OCI-LY3 (cell line): ENCODE results near the gene COX7A2.
A peak's percentile ranks its signal among the peaks of the same experiment; 100 is the strongest.

Experiments
- H2AFZ ChIP-seq: fragments of 200-600, 300-600 bp; shearing (Covaris generic); 2 replicates; pipeline ENCODE4 v1.6.0; 2014; ENCODE audit warnings: antibody characterized with exemption, low read depth, low read length
- H3K27ac ChIP-seq: fragments of 200-600, 300-600 bp; sonication (generic); 2 replicates; pipeline ENCODE4 v1.5.1; 2014; ENCODE audit warnings: mild to moderate bottlenecking, low read length, moderate library complexity, mixed read lengths
- H3K27me3 ChIP-seq: fragments of 200-600, 300-600 bp; sonication (generic); 2 replicates; pipeline ENCODE4 v1.6.1; 2014; ENCODE audit warnings: low read depth, low read length, mixed read lengths
- H3K36me3 ChIP-seq: fragments of 200-600, 300-600 bp; sonication (generic); replicated peaks from 2 replicates; pipeline ENCODE3; 2014; ENCODE audit warnings: low read depth, low read length, mixed read lengths
- H3K4me1 ChIP-seq: fragments of 300-600, 200-600 bp; sonication (generic); 2 replicates; pipeline ENCODE4 v1.6.1; 2014; ENCODE audit warnings: low read length, mixed read lengths
- H3K4me2 ChIP-seq: fragments of 200-600, 300-600 bp; sonication (generic); 2 replicates; pipeline ENCODE4 v1.6.1; 2014; ENCODE audit warnings: low read length, mixed read lengths
- H3K4me3 ChIP-seq: fragments of 300-600, 200-600 bp; sonication (generic); 2 replicates; pipeline ENCODE4 v1.5.1; 2014; ENCODE audit warnings: antibody characterized with exemption, mild to moderate bottlenecking, low read length, moderate library complexity
- H3K79me2 ChIP-seq: fragments of 300-600, 200-600 bp; shearing (Covaris generic); 2 replicates; pipeline ENCODE4 v1.6.1; 2014; ENCODE audit warnings: mild to moderate bottlenecking, low read length, mixed read lengths
- H3K9ac ChIP-seq: fragments of 300-600, 200-600 bp; shearing (Covaris generic); 2 replicates; pipeline ENCODE4 v1.6.0; 2014; ENCODE audit warnings: mild to moderate bottlenecking, low read length, moderate library complexity
- H3K9me3 ChIP-seq: fragments of 200-600, 300-600 bp; shearing (Covaris generic); 2 replicates; pipeline ENCODE4 v1.6.1; 2014; ENCODE audit warnings: low read length, mixed read lengths; ENCODE audit not compliant: insufficient read depth
- H4K20me1 ChIP-seq: fragments of 200-600, 300-600 bp; sonication (generic); 2 replicates; pipeline ENCODE4 v1.6.1; 2016; ENCODE audit warnings: low read length, mixed read lengths; ENCODE audit not compliant: insufficient read depth
- CTCF ChIP-seq: fragments of 200-600, 300-600 bp; sonication (generic); IDR thresholded peaks from 2 replicates; pipeline ENCODE4 v1.5.1; 2014; ENCODE audit warnings: antibody characterized with exemption, low read length, low read depth
- EZH2phosphoT487 ChIP-seq: fragments of 200-600 bp; shearing (Covaris generic); IDR thresholded peaks from 2 replicates; pipeline ENCODE4 v1.6.1; 2018; ENCODE audit warnings: antibody characterized with exemption, mixed run types, low read depth

The COX7A2 gene

GRCh38 chr6:75250552-75250951 lies 7.0 kb upstream of the COX7A2 start:
- H3K9ac ChIP-seq = no peak overlapping the region
- TF ChIP-seq EZH2phosphoT487 = no peak
- no peak for TF ChIP-seq CTCF
- H3K4me2 ChIP-seq = no peak overlapping the region
- no peak overlapping the region for H2AFZ ChIP-seq
- no peaks in the 10 kb centered on the region for H3K27me3 ChIP-seq
- no peaks in the 10 kb centered on the region for H3K4me1 ChIP-seq
- H3K79me2 ChIP-seq = no peaks in the 10 kb centered on the region
- H4K20me1 ChIP-seq = no peaks in the 10 kb centered on the region
- no peak overlapping the region for H3K27ac ChIP-seq
- peaks cover 4% of the 10 kb centered on the region for H3K36me3 ChIP-seq
- H3K9me3 ChIP-seq = no peaks in the 10 kb centered on the region
- no peak overlapping the region for H3K4me3 ChIP-seq

DNA sequence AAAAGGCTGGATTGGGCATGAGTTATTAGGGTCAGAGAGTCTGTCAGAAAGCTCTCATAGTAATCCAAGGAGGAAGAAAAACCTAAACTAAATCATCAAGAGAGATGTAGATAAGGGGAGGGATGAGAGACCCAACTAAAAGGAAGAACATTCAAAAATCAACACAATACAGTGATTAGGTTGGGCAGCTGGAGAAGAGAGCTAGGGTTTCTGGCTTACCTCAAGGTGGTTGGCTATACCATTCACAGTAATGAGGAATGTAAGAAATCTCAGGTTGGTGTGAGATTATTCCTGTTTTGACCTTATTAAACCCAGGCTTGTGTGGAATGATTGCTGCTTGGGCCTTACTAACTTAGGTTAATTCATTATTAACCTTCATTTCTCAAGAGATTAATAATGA lies 6.2 kb upstream of the COX7A2 start:
- Histone ChIP-seq H3K27ac (no peak overlapping the region), H3K36me3 (no peaks in the 10 kb centered on the region), H3K27me3 (no peaks in the 10 kb centered on the region), H3K4me3 (no peak overlapping the region), H4K20me1 (no peaks in the 10 kb centered on the region), H3K9me3 (no peaks in the 10 kb centered on the region), H3K4me1 (no peaks in the 10 kb centered on the region), H3K4me2 (no peak overlapping the region), H3K9ac (no peak overlapping the region), H3K79me2 (no peaks in the 10 kb centered on the region), H2AFZ (no peak overlapping the region)
- TF ChIP-seq CTCF = no peak

DNA sequence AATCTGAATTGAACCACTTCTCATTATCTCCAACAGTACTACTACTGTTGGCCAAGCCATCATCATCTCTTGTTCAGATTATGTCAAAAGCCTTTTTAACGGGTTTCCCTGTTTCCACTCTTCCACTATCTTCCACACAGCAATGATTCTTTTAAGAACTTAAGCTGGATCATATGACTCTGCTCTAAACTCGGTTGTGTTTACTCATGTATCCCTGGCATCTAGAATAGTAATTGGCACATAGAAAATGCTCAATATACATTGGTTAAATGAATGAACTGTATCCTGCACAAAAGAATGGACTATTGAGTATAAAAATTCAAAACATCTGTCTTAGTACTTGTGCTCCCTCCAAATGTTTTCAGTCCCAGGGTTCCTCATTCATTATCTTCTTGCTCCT lies 2.8 kb upstream of the COX7A2 start:
- no peak overlapping the region for H3K4me2 ChIP-seq
- no peaks in the 10 kb centered on the region for H3K27me3 ChIP-seq
- H3K27ac ChIP-seq = no peak overlapping the region
- peaks cover 2% of the 10 kb centered on the region; the same call in 1 of the 2 replicates for H4K20me1 ChIP-seq
- TF ChIP-seq EZH2phosphoT487 (no peak), CTCF (no peak)
- no peak overlapping the region for H3K4me3 ChIP-seq
- peaks cover 1% of the 10 kb centered on the region for H3K36me3 ChIP-seq
- H3K4me1 ChIP-seq = peaks cover 8% of the 10 kb centered on the region
- H3K9ac ChIP-seq = no peak overlapping the region
- H2AFZ ChIP-seq = no peak overlapping the region
- H3K79me2 ChIP-seq = peaks cover 22% of the 10 kb centered on the region
- no peaks in the 10 kb centered on the region for H3K9me3 ChIP-seq

DNA sequence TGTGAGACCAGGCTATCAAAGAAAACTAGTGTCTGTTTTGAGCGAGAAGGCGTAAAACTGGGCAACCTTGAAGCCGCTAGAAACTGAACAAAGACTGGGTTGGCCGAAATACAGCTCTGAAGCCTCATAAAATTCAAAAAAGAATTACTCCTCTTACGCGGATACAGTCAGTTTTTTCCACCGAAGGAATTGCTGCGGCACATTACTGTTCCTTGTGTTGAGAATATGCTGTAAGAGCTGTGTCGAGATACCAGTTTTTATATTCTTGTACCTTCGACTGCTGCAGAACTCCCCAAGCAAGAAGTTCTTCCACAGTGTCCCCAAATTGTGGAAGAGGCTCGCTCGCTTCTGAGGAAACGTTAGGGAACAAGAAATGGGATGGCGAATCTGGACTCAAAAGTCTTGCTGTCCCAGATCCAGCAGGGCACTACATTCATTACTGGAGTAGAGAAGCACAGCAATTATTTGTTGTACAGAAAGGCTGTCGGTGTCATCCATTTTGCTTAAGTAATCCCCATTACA lies 523 bp upstream of the COX7A2 start:
- Histone ChIP-seq H3K9ac (peak overlapping the region; percentile 88), H3K36me3 (peaks cover 16% of the 10 kb centered on the region), H3K27ac (peak overlapping the region; percentile 81), H2AFZ (peak overlapping the region; percentile 98), H3K79me2 (peaks cover 31% of the 10 kb centered on the region), H3K4me3 (peak overlapping the region; percentile 89), H3K9me3 (no peaks in the 10 kb centered on the region), H3K4me2 (peak overlapping the region; percentile 93), H3K27me3 (no peaks in the 10 kb centered on the region), H3K4me1 (peaks cover 8% of the 10 kb centered on the region), H4K20me1 (peaks cover 7% of the 10 kb centered on the region; the same call in 1 of the 2 replicates)
- no peak for TF ChIP-seq EZH2phosphoT487
- TF ChIP-seq CTCF = no peak
